HG03139 (cell line): ENCODE data around the gene MET.
"Not testable (repeated sequence)": the region's sequence is repeated elsewhere in the genome, so short reads cannot be mapped to it uniquely, and the experiment has no call there.

Experiments
- ATAC-seq: cut with Tn5 transposase; IDR thresholded peaks from one replicate; pipeline ENCODE4 v1.9.1; 2021; ENCODE audit not compliant: unreplicated experiment

MET gene

GRCh38 chr7:116697761-116698160 is 25.8 kb downstream of the MET start:
- ATAC-seq: no peak

DNA sequence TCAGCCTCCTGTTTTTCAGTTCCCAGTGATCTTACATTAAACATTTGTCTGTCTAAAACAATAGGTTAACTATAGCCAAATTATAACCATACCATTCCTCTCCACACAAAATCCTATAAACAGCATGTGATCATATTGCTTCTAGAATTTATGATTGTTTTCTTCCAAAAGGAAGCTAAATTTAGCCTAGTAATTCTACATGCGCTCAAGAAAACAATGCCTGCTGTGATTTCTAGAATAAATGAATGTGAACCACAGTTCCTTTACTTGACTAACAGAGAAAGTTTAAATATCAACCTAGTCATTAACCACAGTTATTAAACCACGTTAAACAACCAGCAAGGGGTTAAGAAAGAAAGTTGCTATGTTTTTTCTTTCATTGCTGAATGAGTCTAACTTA is 26.4 kb downstream of the MET start:
- ATAC-seq: no peak

DNA sequence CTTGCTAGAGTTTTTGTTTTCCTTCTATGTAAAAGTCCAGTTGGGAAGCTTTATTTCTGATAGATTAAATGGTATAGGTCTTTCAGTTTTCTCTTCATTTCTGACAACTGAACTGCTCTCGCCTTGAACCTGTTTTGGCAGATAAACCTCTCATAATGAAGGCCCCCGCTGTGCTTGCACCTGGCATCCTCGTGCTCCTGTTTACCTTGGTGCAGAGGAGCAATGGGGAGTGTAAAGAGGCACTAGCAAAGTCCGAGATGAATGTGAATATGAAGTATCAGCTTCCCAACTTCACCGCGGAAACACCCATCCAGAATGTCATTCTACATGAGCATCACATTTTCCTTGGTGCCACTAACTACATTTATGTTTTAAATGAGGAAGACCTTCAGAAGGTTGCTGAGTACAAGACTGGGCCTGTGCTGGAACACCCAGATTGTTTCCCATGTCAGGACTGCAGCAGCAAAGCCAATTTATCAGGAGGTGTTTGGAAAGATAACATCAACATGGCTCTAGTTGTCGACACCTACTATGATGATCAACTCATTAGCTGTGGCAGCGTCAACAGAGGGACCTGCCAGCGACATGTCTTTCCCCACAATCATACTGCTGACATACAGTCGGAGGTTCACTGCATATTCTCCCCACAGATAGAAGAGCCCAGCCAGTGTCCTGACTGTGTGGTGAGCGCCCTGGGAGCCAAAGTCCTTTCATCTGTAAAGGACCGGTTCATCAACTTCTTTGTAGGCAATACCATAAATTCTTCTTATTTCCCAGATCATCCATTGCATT is 27.1 kb downstream of the MET start:
- ATAC-seq: no peak

- ATAC-seq: no peak
These were observed 27.7 kb downstream of the MET start for GRCh38 chr7:116699722-116700120.

DNA sequence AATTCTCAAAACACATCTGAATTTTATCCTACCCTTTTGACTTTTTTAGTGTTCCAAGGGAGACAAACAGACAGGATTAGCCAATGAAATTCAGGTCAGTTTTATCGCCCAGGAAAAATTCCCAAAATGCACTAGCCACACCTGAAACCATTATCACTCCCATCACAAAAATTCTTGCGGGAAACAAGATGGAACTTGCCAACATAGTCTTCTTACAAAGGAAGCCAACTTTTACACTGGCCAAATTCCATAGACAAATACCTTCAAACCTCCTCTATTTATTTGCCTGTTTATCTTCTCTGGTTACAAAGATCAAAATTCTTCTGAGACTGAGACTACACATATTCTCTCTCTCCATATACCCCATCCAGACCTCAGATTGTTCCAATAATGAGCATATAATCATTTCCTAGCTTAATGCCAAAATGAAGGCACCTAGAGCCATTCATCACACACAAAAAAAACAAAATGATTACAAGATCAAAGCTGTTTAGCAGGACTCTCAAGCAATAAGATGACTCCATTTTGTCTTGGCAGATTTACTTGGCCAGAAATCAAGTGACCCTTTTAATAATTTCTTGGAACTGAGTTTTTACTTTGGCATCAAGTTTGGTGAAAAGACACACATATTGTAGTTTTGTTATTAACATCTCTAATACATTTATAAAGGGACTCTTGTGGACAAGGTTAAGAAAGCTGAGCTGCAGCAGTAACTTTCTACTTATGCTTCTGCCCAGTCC is 30.2 kb downstream of the MET start:
- ATAC-seq: no peak

DNA sequence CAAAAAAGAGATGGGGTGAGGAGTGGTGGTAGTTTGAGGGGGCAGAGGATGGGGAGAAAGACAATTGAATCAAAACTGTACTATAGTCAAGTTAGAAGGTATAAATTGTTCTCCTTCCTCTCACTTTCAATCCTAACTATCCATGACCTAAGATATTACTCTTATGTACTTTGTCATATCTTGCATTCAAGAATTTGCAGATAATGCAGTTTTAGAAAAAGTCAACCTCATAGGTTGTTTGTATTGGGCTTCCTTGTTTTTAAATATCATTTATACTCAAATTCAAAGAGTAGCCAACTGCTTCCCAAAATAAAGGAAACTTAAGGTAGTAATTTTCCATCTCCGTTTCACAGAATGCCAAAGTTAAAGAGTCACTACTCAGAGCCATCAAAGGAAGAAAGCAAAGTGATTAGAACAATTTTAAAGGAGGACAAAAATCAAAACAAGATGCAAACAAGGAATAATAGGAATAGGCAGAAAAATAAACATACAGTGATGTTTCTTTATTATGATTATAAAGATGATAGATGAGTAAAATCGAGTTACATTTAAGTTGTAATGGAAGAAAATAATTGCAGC is 32.7 kb downstream of the MET start:
- no peak for ATAC-seq

- no peak for ATAC-seq
These were observed 33.4 kb downstream of the MET start for GRCh38 chr7:116705419-116705818.

- ATAC-seq: no peak
These were observed 34.7 kb downstream of the MET start for GRCh38 chr7:116706668-116707126.

DNA sequence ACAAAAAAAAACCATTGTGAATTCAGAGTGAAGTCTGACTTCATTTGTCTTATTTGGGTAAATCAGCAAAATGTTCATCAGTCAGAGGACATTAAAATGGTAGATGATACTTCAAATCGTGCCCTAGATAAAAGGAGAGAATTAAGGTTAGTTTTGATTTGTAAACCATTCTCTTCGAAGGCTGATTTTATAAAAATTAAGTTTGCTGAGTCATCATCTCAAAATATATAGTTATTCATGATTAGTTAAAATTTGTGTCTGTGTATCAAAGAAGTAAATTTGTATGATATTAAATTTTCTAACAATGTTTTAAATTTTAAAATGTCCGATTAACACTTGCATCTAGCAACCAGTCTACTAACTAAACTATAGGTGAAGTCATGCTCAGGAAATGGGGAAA is 35.3 kb downstream of the MET start:
- ATAC-seq: no peak

- no peak for ATAC-seq
These were observed 36.3 kb downstream of the MET start for GRCh38 chr7:116708248-116708647.

- no peak for ATAC-seq
These were observed 36.9 kb downstream of the MET start for GRCh38 chr7:116708861-116709260.

DNA sequence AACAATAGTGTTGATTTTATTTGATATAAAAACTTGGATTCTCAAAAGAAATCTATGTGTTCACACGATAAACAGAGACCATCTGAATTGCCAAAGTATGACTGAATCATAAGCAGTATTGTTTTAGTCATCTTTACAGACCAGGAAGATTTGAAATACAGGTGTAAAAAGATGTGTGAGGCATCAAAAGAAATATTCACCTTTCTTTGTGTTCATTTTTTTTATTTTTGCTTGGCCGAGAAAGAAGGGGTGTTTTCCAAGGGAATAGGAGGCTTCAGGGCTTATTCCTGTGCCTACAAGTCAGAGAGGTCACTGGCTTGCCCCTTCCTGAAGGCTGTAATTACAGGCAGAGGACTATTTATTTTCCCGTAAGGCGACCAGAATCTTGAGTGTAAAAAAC is 37.3 kb downstream of the MET start:
- ATAC-seq: no peak

DNA sequence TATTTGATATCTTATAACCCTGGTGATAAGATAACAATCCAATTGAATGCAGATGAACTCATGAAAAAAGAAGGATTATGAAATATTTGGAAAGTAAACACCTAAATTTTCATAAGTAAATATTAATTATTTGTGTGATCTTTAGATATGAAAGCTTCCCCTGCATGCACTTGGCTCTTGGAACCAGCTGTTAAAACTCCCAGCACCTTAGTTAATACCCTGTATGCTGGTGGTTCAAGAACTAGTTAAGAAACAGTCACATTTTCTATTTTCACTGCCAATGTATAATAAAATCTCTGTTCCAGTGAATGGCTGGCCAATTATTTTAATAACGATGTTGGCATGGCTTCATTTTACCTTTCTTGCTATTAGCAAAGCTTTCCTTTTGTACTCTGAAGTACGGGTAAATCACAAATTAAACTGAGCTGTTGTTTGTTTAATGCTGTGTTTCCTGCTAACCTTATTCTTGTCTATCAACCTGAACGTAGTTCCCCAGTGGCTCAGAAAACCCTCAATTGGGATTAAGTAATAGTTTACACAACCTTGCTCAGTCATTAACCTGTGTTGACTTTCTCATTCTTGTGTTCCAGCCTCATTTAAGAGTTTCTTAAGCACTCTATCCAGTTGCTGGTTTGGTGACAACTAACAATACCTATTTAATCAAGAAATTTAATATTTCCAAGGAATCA is 38.9 kb downstream of the MET start:
- ATAC-seq: no peak

DNA sequence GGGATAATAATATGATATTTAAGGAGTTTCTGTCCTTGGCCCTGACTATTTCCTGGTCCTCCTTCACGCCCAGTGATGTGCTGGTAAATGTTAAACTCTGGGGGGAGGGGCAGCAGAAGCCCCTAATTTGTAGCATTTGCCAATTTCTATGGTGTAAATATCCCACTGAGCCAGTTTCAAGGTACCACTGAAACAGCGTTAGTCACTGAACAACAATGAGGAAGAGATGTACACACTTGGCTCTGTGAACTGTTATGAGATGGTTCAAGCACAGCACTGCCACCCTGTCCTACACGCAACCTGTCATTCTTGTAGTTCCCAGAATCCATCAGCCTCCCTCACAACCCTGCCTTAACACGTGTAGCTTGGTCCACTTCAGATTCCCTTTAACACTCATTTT is 39.8 kb downstream of the MET start:
- no peak for ATAC-seq

DNA sequence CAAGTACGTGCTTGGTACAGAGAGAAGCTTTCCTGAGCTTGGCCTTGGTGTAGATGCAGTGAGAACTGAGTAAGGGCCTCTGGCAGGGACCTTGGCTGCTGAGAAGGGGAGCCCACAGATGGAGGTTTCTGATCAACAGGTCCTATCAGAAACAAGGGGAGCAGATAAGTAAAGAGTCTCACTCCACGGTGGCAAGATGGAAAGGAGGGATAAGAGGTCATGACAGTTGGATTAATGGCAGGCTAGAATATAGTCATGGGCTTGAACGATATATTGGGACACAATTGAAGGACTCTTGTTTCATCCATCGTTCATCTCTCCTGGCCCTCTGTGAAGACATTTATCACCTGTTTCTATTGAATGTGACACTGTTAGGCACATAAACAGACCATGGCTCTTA is 41.5 kb downstream of the MET start:
- ATAC-seq: no peak

DNA sequence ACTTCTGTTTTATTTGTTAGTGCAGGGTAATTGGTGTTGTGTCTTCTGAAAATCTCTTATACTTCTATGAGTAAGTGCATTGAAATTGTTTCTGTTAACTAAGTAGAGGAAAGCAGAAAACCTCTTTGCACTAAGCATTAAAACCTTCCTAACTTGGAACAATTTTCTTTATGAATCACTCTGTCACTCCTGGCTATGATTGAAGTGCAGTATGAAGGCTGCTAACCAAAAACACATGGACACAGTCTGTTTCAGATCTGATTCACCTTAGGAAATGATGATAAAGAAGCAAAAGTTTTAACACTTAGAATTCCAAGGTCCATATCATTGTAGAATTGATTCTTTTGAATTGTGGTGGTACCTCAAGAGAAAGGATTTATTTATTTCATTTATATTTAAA is 41.9 kb downstream of the MET start:
- ATAC-seq: no peak

GRCh38 chr7:116715077-116715476 is 43.1 kb downstream of the MET start:
- ATAC-seq: no peak

GRCh38 chr7:116717137-116717536 is 45.1 kb downstream of the MET start:
- no peak for ATAC-seq

DNA sequence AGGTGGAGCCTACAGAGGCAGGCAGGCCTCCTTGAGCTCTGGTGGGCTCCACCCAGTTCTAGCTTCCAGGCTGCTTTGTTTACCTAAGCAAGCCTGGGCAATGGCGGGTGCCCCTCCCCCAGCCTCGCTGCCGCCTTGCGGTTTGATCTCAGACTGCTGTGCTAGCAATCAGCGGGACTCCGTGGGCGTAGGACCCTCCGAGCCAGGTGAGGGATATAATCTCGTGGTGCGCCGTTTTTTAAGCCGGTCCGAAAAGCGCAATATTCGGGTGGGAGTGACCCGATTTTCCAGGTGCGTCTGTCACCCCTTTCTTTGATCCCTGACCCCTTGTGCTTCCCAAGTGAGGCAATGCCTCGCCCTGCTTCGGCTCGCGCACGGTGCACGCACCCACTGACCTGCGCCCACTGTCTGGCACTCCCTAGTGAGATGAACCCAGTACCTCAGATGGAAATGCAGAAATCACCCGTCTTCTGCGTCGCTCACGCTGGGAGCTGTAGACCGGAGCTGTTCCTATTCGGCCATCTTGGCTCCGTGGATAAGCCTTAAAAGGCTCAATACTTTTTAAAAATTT is 52.0 kb downstream of the MET start:
- not testable (repeated sequence) for ATAC-seq

GRCh38 chr7:116724560-116725231 is 52.7 kb downstream of the MET start:
- no peak for ATAC-seq

DNA sequence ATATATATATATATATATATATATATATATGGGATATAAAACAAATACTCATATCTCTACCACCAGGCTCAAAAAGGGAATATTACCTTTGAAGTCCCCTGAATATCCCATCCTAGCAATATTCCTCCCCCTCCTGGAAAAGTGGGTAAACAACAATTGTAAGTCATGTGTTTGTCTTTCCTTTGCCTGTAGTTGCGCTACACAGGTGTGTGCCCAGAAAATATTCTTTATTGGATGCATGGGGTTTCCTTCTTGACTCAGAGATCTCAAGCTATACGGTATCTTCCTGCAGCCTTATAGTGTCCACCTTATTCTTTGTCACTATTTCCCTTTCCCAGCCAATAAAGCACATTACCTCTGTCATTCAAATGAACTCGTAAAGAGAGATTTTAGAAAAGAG is 54.2 kb downstream of the MET start:
- ATAC-seq: no peak
